ENCODE data around the gene MX1. TPM values are rescaled to one million over a fixed set of nuclear protein-coding genes. Genes with fewer than 3 reads are reported as not detected.

The MX1 gene
- total and polyA plus RNA-seq, 2 donors (not counting 3 experiments of a cell fraction or from before 2014, with no cell fraction given), result 5.9 to 25.1 TPM

GRCh38 chr21:41387042-41387819 is 38.8 kb upstream of the MX1 start:
- Histone ChIP-seq H3K9ac (replicated peaks; ENCODE audit: extremely low read depth, insufficient read depth, low read length) (no peak overlapping the region), H3K27me3 (ENCODE audit: control insufficient read depth in 2 of 2, insufficient read depth in 2 of 2, low read length in 2 of 2) (no peaks in the 10 kb centered on the region), H3K9me3 (replicated peaks; ENCODE audit: control insufficient read depth, insufficient read depth, low read length) (no peaks in the 10 kb centered on the region), H3K9me1 (replicated peaks; ENCODE audit: control insufficient read depth, extremely low read depth, insufficient read depth, low read length) (no peaks in the 10 kb centered on the region), H3K27ac (ENCODE audit: insufficient read depth, low read depth, low read length) (no peak overlapping the region), H3K79me2 (ENCODE audit: control insufficient read depth, insufficient read depth, low read length) (no peaks in the 10 kb centered on the region), H4K20me1 (replicated peaks; ENCODE audit: control insufficient read depth, extremely low read depth, insufficient read depth, low read length) (no peaks in the 10 kb centered on the region), H3K4me3 (replicated peaks in 1 of 3; ENCODE audit: insufficient read depth in 1 of 3, low read depth in 1 of 3, low read length in 3 of 3) (no peak overlapping the region), H3K4me1 (ENCODE audit: control insufficient read depth, extremely low read depth, insufficient read depth, low read length) (no peaks in the 10 kb centered on the region), H2AFZ (ENCODE audit: low read depth, low read length) (no peak overlapping the region), H3K4me2 (ENCODE audit: insufficient read depth, low read length) (no peak overlapping the region), H3K36me3 (ENCODE audit: control insufficient read depth in 2 of 2, extremely low read depth in 1 of 2, insufficient read depth in 2 of 2, low read length in 2 of 2) (no peaks in the 10 kb centered on the region)
- dilution Hi-C loops (cut with MboI; ENCODE audit: extremely low pct_ligation_motif_present, low sequenced_read_pairs) (no loop called here), intact Hi-C loops (cut with micrococcal nuclease) (no loop called here)
- DNase-seq (ENCODE audit: low read depth, low spot score) (no peak), FAIRE-seq (no peak)
- no peak for TF ChIP-seq FOS (IDR thresholded peaks at IDR 0.05; ENCODE audit: borderline replicate concordance, insufficient read depth, low read length)
- TF ChIP-seq EZH2 (IDR thresholded peaks at IDR 0.05; ENCODE audit: borderline replicate concordance, low read depth, low read length, severe bottlenecking), result no peak
- TF ChIP-seq, protein P1, sequence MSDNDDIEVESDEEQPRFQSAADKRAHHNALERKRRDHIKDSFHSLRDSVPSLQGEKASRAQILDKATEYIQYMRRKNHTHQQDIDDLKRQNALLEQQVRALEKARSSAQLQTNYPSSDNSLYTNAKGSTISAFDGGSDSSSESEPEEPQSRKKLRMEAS (IDR thresholded peaks at IDR 0.05; ENCODE audit: insufficient read depth, insufficient read length), result no peak
- TF ChIP-seq, protein P2, sequence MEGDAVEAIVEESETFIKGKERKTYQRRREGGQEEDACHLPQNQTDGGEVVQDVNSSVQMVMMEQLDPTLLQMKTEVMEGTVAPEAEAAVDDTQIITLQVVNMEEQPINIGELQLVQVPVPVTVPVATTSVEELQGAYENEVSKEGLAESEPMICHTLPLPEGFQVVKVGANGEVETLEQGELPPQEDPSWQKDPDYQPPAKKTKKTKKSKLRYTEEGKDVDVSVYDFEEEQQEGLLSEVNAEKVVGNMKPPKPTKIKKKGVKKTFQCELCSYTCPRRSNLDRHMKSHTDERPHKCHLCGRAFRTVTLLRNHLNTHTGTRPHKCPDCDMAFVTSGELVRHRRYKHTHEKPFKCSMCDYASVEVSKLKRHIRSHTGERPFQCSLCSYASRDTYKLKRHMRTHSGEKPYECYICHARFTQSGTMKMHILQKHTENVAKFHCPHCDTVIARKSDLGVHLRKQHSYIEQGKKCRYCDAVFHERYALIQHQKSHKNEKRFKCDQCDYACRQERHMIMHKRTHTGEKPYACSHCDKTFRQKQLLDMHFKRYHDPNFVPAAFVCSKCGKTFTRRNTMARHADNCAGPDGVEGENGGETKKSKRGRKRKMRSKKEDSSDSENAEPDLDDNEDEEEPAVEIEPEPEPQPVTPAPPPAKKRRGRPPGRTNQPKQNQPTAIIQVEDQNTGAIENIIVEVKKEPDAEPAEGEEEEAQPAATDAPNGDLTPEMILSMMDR (IDR thresholded peaks at IDR 0.05; ENCODE audit: extremely low read depth in 1 of 2, insufficient read depth in 1 of 2, low read depth in 1 of 2, low read length in 2 of 2), result no peak
- no peak for TF ChIP-seq POLR2AphosphoS5 (IDR thresholded peaks at IDR 0.05; ENCODE audit: insufficient read depth, low read depth, low read length)
- no peak for TF ChIP-seq POLR2A (IDR thresholded peaks at IDR 0.05; ENCODE audit: low read depth, low read length)
- no peak for TF ChIP-seq MYC (IDR thresholded peaks at IDR 0.05; ENCODE audit: low read depth, low read length)
- TF ChIP-seq JUN (IDR thresholded peaks at IDR 0.05; ENCODE audit: borderline replicate concordance, insufficient read depth, insufficient read length, low read depth), result no peak
- no peak for TF ChIP-seq GATA2 (IDR thresholded peaks at IDR 0.05; ENCODE audit: insufficient read depth, insufficient read length, low read depth, low read length)
- ChIA-PET CTCF (no interaction called here), POLR2A (no interaction called here)
- BruUV-seq (replicated peaks), result no TSS peak

Data from endothelial cell of umbilical vein (primary cell).